NCI-H748 treated with DMSO at 0.1 percent for 48 hours (cell line): ENCODE measurements around the gene TSHZ3.

ENCODE experiments used
- DNase-seq: peaks from one replicate; lab custom pipeline; 2025; lab: John Stamatoyannopoulos, UW

Gene TSHZ3

DNA sequence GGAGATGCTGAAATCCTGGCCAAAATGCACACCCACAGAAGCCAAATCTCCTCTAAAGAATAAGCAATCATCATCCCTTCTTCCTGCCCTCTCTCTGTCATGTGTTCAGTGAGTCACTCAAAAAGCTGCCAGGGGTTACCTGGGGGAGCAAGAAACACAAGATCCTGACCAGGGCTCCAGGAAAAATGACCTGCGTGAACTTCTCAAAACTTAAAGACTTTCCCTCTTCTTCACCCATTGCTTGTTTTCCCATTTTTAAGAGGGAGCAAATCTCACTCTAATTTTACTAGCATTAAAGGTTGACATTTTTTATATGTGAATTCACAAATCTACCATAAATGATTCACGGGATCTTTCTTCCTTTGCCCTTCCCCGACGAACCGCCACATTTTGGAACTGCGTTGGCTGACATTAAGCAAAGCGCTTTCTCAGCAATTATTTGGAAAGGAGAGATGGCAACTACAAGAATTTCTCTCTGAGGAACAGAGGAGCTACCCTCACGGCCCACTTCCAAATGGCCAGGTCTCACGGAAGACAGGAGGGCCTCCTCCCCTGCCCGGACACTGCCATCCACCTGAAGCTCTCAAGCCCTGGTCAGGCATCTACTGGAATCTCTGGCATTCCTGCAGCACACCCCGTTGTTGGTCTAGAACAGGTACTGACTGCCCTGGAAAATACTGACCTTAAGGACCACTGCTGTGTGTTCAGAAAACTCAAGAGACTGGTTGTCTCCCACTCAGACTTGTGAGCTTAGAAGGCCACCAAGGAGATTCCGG lies 14.2 kb downstream of the TSHZ3 start:
- DNase-seq: no peak

DNA sequence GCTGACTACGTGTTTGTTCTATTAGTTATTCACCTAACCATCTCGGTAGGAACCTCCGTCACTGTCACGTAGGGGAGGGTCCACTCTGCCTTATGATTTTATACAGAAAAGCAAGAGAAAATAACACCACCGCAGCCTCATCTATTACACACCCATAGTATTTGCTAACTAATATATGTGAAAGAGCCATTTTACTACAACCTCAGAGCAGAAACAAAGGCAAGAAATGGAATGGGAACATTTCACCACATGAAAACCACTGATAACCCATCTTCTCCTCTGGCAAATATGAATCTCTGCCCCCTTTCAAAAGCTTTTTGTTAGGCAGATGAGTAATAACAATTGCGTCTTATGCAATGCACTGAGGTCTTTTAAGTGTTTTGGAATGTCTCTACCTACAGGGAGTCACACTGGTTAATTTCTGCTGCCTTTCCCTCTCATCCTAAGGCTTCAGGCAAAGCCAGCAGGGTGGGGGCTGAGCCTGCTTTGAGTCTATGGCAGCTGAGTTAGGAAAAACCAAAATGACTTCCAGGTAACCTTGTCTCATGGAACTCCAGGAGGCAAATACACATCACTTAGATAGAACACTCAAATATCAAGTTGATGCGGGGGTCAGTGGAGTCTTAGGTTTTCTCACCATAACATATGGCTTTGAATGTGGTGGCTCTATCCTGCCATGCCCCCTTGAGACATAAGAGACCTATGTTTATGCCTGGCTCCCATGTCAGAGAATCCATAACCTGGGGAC lies 15.0 kb downstream of the TSHZ3 start:
- no peak for DNase-seq

GRCh38 chr19:31332096-31332495 lies 17.1 kb downstream of the TSHZ3 start:
- no peak for DNase-seq

DNA sequence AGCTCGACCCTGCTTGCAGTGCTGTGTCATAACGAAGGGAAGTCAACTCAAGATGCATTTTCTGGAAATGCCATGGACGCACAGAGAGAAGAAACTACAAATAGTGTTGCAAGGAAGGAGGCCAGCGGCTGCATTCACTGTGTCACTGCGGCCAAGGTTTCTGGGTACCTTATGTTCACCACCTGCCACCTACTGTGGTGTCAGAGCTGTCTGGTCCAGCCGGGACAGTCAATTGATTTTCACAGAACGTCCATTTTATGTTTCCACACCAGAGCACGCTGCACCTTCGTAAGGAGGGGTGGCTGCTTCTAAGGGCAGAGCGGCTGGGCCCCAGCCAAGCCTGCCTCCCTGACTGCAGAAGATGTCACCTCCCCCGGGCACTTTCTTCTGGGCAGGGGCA lies 17.7 kb downstream of the TSHZ3 start:
- no peak for DNase-seq

GRCh38 chr19:31330761-31331160 lies 18.5 kb downstream of the TSHZ3 start:
- no peak for DNase-seq

DNA sequence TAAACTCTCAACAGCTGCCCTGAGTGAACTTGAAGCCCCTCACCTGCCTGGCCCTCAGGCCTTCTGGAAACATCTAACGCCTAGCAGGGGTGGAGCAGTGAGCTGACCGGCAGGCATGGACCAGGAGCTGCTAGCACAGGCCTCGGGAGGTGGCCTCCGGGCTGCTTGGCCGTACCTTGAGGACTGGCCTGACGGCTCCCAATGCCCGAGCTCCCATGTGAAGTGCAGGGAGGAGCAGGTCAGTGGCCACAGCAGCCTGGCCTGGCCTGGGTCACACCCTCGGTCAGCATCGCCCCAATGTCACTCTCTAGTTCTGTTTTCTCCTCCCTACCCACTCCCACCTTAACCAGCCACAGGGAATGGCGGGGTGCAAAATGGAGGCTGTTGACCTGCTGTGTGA lies 19.0 kb downstream of the TSHZ3 start:
- no peak for DNase-seq

GRCh38 chr19:31329819-31330218 lies 19.4 kb downstream of the TSHZ3 start:
- no peak for DNase-seq

- DNase-seq: no peak
These were observed 21.0 kb downstream of the TSHZ3 start for GRCh38 chr19:31328238-31328637.

DNA sequence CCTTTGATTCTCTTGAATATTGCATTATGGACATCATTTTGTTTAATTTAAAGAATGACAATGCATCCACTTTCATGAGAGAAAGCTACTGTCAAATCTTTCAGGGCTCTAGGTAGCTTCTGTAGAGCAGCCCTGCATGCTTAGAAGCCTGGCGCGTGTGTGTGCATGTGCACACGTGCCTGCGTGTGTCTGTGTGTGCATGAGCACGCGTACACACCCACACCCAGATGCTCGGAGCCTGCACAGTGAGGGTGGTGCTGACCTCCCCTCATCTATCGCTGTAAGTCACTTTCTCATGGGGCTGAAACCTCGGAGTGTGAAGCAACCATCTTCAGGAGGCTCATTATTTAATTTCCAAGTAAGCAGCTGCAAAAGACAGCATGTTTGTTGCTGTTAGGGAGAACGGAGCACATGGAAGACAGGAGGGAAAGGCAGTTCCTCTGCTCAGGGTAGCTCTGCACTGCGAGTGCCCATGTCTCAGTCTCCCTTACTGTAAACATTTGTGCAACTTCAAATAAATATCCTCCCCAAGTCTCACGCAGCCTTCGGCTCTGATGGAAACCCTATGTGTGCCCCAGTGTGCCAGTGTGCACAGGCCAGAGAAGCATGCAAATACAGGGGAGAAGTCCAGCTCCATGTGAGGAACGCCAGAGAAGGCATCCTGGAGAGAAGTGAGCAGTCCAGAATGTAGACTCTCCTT lies 22.8 kb downstream of the TSHZ3 start:
- DNase-seq: no peak

GRCh38 chr19:31325342-31325741 lies 23.9 kb downstream of the TSHZ3 start:
- no peak for DNase-seq

- no peak for DNase-seq
These were observed 29.8 kb downstream of the TSHZ3 start for GRCh38 chr19:31319465-31319864.

DNA sequence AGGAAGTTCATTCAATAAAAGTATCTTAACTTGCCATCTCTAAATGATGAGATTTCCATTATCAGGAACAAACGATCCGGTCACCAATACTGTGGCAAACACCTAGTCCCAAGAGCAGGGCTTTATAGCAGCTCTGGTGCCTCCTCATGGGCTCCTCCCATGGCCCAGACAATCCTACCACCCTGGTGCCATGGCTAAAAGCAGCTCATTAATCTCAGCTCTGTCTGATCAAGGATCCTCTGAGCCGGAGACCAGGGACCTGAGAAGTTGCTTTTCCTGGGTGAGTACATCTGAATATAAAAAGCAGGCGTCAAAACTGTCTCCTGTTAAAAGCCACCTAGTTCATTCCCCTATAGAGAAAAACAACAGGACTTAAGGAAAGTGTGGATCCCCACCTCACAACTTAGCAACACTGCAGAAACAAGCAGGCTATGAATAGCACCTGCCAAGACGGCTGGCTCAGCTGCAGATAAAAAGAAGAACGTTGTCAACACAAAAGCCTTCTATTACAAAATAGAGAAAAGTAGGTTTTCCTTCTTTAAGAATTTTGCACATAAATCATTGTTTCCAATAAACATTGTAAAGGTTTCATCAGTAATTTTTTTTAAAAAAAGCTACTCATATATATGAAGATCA lies 30.3 kb downstream of the TSHZ3 start:
- no peak for DNase-seq

GRCh38 chr19:31317570-31317969 lies 31.7 kb downstream of the TSHZ3 start:
- DNase-seq: no peak

DNA sequence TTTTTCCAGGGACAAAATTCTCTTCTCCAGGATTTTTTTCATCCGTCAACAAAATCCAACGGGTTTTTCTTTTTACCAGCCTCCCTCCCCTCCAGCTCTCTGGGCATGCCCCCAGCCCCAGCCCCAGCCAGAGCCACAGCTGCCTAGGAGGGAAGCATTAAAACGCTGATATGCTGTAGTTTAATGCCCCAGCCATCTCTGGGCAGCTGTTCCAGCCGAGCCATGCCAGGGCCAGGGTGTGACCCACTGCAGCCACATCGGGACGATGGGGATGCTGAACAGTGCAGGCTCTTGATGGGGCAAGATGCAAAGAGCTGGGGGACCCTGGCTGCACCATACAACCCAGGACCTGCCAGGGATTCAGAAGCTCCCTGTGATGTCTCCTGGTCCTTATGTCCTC lies 32.1 kb downstream of the TSHZ3 start:
- DNase-seq: no peak

- no peak for DNase-seq
These were observed 32.9 kb downstream of the TSHZ3 start for GRCh38 chr19:31316201-31316951.

DNA sequence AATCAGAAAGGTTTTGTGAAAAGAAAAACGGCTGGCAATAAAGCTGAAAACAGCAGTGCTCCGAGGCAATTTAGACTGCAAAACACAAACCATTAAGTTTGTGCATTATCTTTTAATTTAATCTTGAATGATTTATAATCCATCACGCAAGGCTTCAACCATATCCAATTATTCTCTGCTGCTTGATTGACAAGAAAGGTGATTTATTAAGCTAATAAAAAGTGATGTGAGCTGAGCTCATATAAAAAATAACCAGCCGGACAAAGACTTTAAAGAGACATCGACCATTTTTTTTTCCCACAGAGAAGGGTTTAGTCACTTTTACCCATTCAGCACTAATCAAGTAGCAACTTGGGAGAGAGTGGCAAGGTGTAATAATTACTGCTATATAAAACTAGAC lies 33.6 kb downstream of the TSHZ3 start:
- no peak for DNase-seq

- no peak for DNase-seq
These were observed 34.2 kb downstream of the TSHZ3 start for GRCh38 chr19:31314849-31315629.

DNA sequence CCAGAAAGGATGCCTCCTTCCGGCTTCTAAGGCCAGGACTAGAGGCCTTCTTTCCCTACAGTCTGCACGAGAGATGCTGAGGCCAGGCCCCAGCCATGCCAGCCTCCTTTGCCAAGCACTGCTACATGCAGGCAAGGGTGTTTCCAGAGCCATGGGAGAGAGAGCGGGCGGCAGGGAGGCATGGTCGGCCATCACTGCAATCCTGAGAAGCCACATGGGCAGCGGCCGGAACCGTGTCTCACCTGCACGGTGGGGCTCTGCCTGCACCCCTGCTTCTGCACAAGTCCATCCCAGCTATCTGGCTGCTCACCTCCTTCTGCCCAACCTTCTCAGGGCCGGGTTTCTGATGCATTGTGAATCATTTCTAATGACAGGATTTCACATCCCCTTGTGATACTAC lies 35.1 kb downstream of the TSHZ3 start:
- DNase-seq: no peak

DNA sequence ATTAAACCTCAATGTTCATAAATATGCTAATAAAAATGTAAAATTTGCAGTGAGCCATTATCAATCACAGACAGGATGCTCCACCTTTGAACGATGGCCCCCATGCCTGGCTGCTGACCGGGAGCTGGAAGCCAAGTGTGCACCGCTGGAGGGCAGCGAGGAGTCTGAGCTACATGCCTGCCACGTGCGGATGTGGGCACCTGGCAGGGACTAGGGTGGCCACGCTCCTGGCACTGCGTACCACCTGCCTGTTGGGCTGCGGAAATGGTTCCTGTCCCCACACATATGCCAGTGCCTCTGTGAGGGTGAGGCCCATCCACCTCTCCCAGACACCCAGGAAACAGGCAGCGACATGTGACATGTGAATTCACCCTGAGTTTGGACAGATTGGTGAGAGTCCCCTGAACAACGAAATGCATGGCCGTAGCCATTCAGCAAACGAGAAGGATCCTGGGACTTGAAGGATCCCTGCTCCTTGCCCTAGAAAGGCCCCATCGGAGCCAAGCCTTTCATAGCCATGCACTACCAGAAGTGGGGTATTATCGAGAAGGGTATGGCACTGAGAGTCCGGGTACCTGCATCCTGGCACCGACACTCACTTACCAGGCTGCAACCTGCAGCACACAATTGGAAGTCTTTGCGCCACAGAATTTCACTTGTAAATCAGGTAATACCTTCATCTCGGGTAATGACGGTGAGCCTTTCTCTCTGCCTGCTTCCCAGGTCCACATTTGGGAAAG lies 35.8 kb downstream of the TSHZ3 start:
- DNase-seq: no peak

DNA sequence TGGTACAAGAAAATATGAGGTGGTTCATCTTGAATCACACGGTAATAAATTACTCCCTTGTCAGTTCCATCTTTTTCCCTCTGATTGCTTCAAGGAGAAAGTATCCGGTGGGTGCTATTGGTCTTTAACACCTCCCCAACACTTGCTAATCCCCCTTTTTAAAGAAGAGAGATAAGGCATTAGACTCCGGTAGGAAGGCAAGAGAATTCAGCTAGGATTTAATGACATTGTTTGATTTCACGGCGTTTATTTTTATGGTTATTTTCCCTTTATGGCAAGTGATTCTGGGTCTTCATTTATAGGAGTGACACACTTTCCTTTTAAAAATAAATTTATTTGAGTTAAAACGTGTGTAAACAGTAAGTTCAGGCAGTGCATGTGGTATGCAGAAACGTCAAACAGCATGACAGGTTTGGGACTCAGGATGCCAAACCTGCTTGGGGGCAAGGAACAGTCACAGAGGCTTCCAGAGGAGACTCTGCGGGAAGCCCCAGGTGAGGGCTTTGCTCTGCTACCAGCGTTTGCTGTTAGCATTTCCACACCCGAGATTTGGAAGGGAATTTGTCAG lies 36.5 kb downstream of the TSHZ3 start:
- DNase-seq: no peak
